Measurements from ENCODE around the gene L3MBTL4.
"Not testable (repeated sequence)": the region's sequence is repeated elsewhere in the genome, so short reads cannot be mapped to it uniquely, and the experiment has no call there.

DNA sequence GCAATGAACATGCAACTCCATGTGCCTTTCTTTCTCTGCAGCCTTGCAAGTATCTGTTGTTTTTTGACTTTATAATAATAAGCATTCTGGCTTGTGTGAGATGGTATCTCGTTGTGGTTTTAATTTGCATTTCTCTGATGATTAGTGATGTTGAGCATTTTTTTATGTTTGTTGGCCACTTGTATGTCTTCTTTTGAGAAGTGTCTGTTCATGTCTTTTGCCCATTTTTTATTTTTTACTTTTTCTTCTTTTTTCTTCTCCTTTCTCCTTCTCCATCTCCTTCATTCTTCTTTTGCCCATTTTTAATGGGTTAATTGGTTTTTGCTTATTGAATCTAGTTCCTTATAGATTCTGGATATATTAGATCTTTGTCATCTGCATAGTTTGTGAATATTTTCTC lies 155.4 kb downstream of the L3MBTL4 start:
- TF ChIP-seq, protein P1, sequence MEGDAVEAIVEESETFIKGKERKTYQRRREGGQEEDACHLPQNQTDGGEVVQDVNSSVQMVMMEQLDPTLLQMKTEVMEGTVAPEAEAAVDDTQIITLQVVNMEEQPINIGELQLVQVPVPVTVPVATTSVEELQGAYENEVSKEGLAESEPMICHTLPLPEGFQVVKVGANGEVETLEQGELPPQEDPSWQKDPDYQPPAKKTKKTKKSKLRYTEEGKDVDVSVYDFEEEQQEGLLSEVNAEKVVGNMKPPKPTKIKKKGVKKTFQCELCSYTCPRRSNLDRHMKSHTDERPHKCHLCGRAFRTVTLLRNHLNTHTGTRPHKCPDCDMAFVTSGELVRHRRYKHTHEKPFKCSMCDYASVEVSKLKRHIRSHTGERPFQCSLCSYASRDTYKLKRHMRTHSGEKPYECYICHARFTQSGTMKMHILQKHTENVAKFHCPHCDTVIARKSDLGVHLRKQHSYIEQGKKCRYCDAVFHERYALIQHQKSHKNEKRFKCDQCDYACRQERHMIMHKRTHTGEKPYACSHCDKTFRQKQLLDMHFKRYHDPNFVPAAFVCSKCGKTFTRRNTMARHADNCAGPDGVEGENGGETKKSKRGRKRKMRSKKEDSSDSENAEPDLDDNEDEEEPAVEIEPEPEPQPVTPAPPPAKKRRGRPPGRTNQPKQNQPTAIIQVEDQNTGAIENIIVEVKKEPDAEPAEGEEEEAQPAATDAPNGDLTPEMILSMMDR (IDR thresholded peaks at IDR 0.05): not testable (repeated sequence)
- not testable (repeated sequence) for TF ChIP-seq POLR2A (IDR thresholded peaks at IDR 0.05)
